Breast epithelium (tissue), 3 donors: ENCODE data around the gene PHF12.

Experiments
- CTCF ChIP-seq, 3 donors: fragments of 450-650 bp; IDR thresholded peaks; one replicate each; pipeline ENCODE4 v1.5.1; 2016 to 2017; ENCODE audit warnings: antibody characterized with exemption in 3 of 3, mild to moderate bottlenecking in 3 of 3, moderate library complexity in 3 of 3
- POLR2A ChIP-seq: fragments of 450-650 bp; IDR thresholded peaks from one replicate; pipeline ENCODE4 v1.6.1; 2016; ENCODE audit warnings: antibody characterized with exemption, mild to moderate bottlenecking, moderate library complexity
- POLR2AphosphoS5 ChIP-seq, 3 donors: sonication (generic); formaldehyde crosslinking; IDR thresholded peaks; one replicate each; pipeline ENCODE4 v1.6.1; 2017; ENCODE audit warnings: antibody characterized with exemption in 3 of 3

DNA sequence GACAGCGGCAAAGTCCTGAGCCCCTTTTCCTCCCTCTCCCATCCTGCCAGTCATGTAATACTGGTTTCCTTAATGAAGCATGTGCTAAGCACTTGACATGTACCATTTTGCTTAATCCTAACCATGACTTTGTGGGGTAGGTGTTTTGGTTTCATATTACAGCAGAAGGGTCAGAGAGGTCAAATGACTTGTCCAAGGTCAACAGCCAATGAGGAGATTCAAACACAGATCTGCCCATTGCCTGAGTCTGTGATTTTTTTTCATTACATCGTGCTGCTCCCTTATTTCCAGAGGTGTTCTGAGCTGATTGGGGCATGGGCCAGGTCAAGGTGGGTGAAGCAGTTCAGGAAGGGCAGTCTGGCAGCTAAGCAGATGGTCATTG, 17.6 kb upstream of the PHF12 start:
- TF ChIP-seq CTCF (IDR thresholded peaks at IDR 0.05) (no peak), POLR2A (no peak), POLR2AphosphoS5 (IDR thresholded peaks at IDR 0.05) (no peak)
